GM18507 (cell line): ENCODE results near the gene NR5A1.

Experiments
- DNase-seq: peaks from one replicate; pipeline ENCODE4 v3.0.0; 2011; ENCODE audit warnings: low read depth; ENCODE audit not compliant: insufficient read length; ENCODE audit errors: extremely low spot score
- FAIRE-seq: peaks from 2 replicates; lab custom pipeline; 2011; peaks lifted over from hg19 to GRCh38; lab: Jason Lieb, UNC

The NR5A1 gene

DNA sequence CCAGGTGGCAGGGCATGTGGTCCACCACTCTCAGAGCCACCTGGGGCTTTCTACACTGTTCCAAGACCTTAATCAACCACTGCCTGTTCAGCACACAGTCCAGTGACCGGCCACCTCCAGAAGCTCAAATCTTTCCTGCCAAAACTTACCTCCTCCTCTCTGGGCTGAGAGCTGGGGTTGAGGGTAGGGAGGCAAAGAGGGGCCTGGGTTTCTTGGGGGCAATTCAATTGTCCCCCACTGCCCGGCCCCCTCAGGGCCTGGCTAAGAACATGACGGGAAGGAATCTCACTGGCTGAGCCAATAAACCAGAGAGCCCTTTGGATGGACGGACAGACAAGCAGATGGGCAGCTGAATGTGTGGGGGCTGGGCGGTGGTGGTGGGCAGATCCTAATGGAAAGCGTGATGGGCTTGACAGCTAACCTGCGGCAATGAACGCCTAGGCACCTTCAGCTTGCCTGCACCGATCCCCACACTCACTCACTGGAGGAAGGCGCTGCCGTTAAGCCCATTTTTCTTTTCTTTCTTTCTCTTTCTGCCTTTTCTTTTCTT lies 5.4 kb downstream of the NR5A1 start:
- no peak for DNase-seq
- FAIRE-seq, result no peak

- FAIRE-seq (no peak), DNase-seq (no peak)
Measured at GRCh38 chr9:124500796-124501611, 6.2 kb downstream of the NR5A1 start.

GRCh38 chr9:124500028-124500795 lies 7.0 kb downstream of the NR5A1 start:
- DNase-seq (no peak), FAIRE-seq (no peak)

DNA sequence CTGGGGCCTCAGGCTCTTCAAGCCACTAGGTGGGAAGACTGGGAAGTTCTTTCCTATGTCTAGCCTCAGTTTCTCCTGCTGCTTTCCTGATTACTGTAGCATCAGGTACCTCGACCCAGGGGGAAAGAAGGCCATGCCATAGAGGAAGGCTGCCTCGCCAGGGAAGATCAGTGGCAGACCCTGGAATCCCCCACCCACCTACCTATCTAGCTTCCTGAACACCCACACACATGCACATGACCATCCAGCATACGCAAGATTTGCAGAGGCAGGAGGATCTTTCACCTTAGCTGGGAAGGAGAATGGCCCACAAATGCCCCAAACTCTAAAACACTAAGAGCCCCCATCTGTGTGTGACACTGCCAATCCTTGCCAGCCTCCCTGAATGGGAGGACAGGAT lies 8.0 kb downstream of the NR5A1 start:
- DNase-seq (no peak), FAIRE-seq (peak; percentile 21)

DNA sequence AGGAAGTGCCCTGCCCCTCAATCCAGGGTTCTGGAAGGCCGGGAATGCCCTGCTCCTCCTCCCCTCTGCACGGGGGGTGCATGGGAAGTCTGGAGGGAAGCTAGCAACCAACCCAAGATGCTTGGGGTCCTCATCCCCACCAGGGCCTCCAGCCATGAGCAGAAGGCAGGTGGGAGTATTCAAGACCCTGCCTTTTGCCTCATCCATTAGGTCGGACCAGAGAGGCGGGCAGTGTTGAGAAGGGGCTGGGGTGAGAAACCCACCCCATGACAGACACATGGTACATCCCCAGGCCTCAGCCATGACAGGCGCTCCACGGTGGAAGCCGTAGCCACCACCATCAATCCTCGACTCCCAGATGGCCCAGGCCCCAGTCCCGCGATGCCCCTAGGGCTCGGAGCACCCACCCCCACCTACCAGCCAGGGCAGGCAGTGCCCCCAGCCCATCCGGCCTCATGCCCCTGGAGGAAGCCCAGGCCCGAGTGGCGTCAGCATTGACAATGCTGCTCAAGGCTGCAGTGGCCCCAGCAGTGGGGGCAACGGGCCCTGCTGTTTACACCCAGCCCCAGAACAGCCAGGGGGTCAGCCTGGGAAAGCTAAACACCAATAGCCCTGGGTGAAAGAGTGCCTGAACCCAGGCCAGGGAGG lies 8.6 kb downstream of the NR5A1 start:
- DNase-seq (no peak), FAIRE-seq (no peak)

GRCh38 chr9:124498040-124498439 lies 9.2 kb downstream of the NR5A1 start:
- FAIRE-seq (no peak), DNase-seq (no peak)

GRCh38 chr9:124497441-124497840 lies 9.8 kb downstream of the NR5A1 start:
- no peak for FAIRE-seq
- DNase-seq, result no peak

DNA sequence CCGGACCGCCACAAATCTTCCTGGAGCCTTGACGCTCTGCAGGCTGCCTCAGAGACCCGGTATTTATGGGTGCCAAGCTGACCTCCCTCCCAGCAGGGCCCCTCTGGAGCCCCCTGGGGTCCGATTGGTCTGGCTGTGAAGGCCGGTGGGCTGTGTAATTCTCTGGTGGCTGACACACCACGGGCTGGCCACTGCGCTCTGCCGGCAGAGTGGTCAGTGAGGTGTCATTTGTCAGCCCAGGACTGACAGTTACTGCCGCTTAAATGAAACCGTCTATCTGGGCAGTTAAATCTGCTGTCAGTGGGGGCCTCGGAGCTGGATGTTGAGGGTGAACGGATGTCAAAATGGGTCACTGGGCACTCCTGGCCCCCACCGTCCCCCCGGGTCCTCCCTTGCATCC lies 10.7 kb downstream of the NR5A1 start:
- DNase-seq (no peak), FAIRE-seq (no peak)

DNA sequence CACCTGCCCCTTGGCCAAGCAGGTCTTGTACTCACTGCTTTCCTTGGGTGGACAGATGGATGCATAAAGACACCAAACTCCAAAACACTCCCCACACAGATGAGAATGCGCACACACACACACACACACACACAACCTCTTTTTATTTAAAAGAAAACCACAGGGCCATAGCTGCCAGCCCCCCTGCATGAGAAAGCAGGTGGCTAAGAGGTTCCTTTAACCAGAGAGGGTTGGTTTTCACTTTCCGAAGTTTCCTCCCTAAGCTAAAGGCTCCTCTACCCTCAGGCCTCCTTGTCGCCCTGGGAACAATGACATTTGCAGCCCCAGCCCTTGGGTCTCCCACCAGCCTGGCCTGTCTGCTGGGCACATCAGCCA lies 11.1 kb downstream of the NR5A1 start:
- FAIRE-seq (no peak), DNase-seq (no peak)

- FAIRE-seq (no peak), DNase-seq (no peak)
Measured at GRCh38 chr9:124495126-124496074, 11.8 kb downstream of the NR5A1 start.

- FAIRE-seq (no peak), DNase-seq (no peak)
Measured at GRCh38 chr9:124493794-124494479, 13.3 kb downstream of the NR5A1 start.

GRCh38 chr9:124493218-124493617 lies 14.0 kb downstream of the NR5A1 start:
- no peak for DNase-seq
- no peak for FAIRE-seq

- DNase-seq (no peak), FAIRE-seq (no peak)
Measured at GRCh38 chr9:124492818-124493217, 14.4 kb downstream of the NR5A1 start.

DNA sequence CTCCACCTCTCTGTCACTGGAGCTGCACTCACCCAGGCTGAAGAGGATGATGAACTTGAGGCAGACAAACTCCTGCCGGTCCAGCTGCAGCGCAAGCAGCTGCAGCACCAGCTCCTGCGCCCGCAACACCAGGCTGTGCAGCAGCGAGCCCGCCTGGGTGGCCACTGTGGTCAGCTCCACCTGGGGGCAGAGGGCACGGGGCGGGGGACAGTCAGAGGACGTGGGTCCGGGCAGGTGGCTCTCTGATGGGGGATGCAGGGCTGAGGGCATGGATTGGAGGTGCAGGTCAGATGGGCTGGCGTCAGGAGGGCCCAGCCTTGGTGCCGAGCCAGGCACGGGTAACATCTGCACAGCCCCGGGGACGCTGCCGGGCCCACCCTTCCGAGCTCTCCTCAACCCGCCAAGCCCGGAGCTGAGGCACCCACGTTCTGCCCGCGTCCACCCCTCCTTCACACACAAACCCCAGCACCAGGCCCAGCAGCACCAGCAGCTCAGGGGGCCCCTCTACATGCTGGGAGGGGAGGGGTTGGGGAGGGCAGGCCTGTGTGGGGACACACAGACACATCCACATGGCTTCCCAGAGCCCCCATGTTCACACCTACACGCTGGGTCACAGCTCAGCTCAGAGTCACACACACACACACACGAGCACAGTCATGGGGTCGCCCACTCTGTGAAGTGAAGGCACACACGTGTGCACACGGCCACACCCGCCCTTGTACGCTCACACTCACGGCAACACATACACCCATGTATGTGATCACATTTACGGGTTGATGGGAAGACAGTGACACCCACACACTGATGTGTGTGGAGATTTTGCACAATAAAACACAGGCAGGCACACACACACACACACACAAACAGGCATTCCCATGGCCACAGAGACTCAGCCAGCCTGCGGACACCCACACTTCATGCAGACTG lies 15.9 kb downstream of the NR5A1 start:
- FAIRE-seq (no peak), DNase-seq (no peak)

- DNase-seq (no peak), FAIRE-seq (no peak)
Measured at GRCh38 chr9:124490004-124490403, 17.2 kb downstream of the NR5A1 start.

DNA sequence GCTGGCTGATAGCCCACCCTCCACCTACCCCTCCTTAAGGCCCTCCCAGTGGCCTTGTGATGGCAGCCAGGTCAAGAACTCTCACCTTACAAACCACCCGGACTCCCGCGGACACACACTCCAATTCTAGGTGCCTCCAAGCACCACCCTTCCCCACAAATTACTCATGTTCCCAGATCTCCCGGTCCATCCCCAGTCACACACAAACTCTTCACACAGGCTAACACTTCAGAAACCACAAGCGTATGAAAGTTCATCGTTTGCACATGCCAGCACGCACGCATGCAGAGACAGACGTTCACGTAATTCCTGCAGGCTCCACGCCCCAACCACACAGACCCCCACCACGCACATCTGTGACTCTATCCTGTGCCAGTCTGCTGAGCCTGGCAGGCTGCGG lies 18.0 kb downstream of the NR5A1 start:
- no peak for DNase-seq

DNA sequence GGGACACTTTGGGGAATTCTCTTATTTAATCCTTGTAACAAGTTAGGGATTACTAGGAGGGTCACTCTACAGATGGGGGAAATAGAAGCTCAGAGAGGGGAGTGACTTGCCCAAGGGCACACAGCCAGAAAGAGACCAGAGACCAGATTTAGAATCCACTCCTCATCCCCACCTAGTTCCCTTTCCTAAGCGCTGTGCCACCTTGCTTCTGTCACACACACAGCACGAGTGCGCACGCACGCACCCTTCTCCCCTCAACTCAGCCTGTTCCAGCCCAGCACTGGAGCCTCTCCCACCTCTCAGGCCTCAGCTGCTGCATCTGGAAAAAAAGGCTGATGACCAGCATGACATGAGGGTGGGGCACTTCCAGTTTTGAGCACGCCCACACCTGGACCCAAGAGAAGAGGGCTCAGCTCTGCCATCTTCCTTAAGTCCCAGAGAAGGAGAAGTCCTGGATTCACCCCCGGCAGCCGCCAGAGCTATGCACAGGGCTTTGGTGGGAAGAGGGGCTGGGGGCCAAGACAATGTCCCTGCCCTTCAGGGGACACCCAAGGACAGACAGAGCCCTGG lies 18.5 kb downstream of the NR5A1 start:
- no peak for FAIRE-seq
- DNase-seq, result no peak

More for the DNA sequence above, 18.0 kb downstream of the NR5A1 start:
- FAIRE-seq, result no peak
